ENCODE data around the gene AHCYL2. TPM values are rescaled to one million over a fixed set of nuclear protein-coding genes. Genes with fewer than 3 reads are reported as not detected.

Gene AHCYL2
- total RNA-seq, 1 donor from 2014 or later, result 19.9 TPM

- Mint-ChIP-seq H3K36me3 (ENCODE audit: low read depth, unreplicated experiment) (peaks cover 7% of the 10 kb centered on the region), H3K27me3 (ENCODE audit: unreplicated experiment) (peaks cover 2% of the 10 kb centered on the region), H3K4me3 (ENCODE audit: unreplicated experiment) (no peak overlapping the region), H3K9me3 (ENCODE audit: unreplicated experiment) (no peaks in the 10 kb centered on the region), H3K4me1 (ENCODE audit: unreplicated experiment) (no peaks in the 10 kb centered on the region), H3K27ac (ENCODE audit: unreplicated experiment) (no peak overlapping the region)
- TF ChIP-seq CTCF (IDR thresholded peaks at IDR 0.05; ENCODE audit: unreplicated experiment), result no peak
- no peak for DNase-seq (ENCODE audit: low spot score)
These were observed 197.0 kb downstream of the AHCYL2 start for GRCh38 chr7:129421717-129422250.

- H3K4me1 Mint-ChIP-seq (ENCODE audit: unreplicated experiment), result peaks cover 7% of the 10 kb centered on the region
- DNase-seq (ENCODE audit: low spot score), result no peak
- H3K27ac Mint-ChIP-seq (ENCODE audit: unreplicated experiment), result no peak overlapping the region
- H3K27me3 Mint-ChIP-seq (ENCODE audit: unreplicated experiment), result peaks cover 2% of the 10 kb centered on the region
- no peaks in the 10 kb centered on the region for H3K9me3 Mint-ChIP-seq (ENCODE audit: unreplicated experiment)
- H3K36me3 Mint-ChIP-seq (ENCODE audit: low read depth, unreplicated experiment), result peaks cover 9% of the 10 kb centered on the region
- no peak overlapping the region for H3K4me3 Mint-ChIP-seq (ENCODE audit: unreplicated experiment)
- no peak for TF ChIP-seq CTCF (IDR thresholded peaks at IDR 0.05; ENCODE audit: unreplicated experiment)
These were observed 197.9 kb downstream of the AHCYL2 start for GRCh38 chr7:129422727-129423126.

GRCh38 chr7:129423700-129424410 is 199.0 kb downstream of the AHCYL2 start:
- H3K4me3 Mint-ChIP-seq (ENCODE audit: unreplicated experiment), result no peak overlapping the region
- no peaks in the 10 kb centered on the region for H3K9me3 Mint-ChIP-seq (ENCODE audit: unreplicated experiment)
- DNase-seq (ENCODE audit: low spot score), result no peak
- peaks cover 14% of the 10 kb centered on the region for H3K36me3 Mint-ChIP-seq (ENCODE audit: low read depth, unreplicated experiment)
- no peak overlapping the region for H3K27ac Mint-ChIP-seq (ENCODE audit: unreplicated experiment)
- H3K27me3 Mint-ChIP-seq (ENCODE audit: unreplicated experiment), result peaks cover 2% of the 10 kb centered on the region
- TF ChIP-seq CTCF (IDR thresholded peaks at IDR 0.05; ENCODE audit: unreplicated experiment), result no peak
- peaks cover 10% of the 10 kb centered on the region for H3K4me1 Mint-ChIP-seq (ENCODE audit: unreplicated experiment)

GRCh38 chr7:129426482-129426881 is 201.7 kb downstream of the AHCYL2 start:
- Mint-ChIP-seq H3K36me3 (ENCODE audit: low read depth, unreplicated experiment) (peaks cover 14% of the 10 kb centered on the region), H3K4me3 (ENCODE audit: unreplicated experiment) (no peak overlapping the region), H3K27ac (ENCODE audit: unreplicated experiment) (no peak overlapping the region), H3K4me1 (ENCODE audit: unreplicated experiment) (peaks cover 10% of the 10 kb centered on the region), H3K9me3 (ENCODE audit: unreplicated experiment) (no peaks in the 10 kb centered on the region), H3K27me3 (ENCODE audit: unreplicated experiment) (no peaks in the 10 kb centered on the region)
- TF ChIP-seq CTCF (IDR thresholded peaks at IDR 0.05; ENCODE audit: unreplicated experiment), result no peak
- DNase-seq (ENCODE audit: low spot score), result no peak

- H3K27me3 Mint-ChIP-seq (ENCODE audit: unreplicated experiment), result peaks cover under 1% of the 10 kb centered on the region
- peaks cover 10% of the 10 kb centered on the region for H3K4me1 Mint-ChIP-seq (ENCODE audit: unreplicated experiment)
- TF ChIP-seq CTCF (IDR thresholded peaks at IDR 0.05; ENCODE audit: unreplicated experiment), result no peak
- no peak for DNase-seq (ENCODE audit: low spot score)
- H3K36me3 Mint-ChIP-seq (ENCODE audit: low read depth, unreplicated experiment), result peaks cover 14% of the 10 kb centered on the region
- H3K27ac Mint-ChIP-seq (ENCODE audit: unreplicated experiment), result no peak overlapping the region
- H3K9me3 Mint-ChIP-seq (ENCODE audit: unreplicated experiment), result no peaks in the 10 kb centered on the region
- H3K4me3 Mint-ChIP-seq (ENCODE audit: unreplicated experiment), result no peak overlapping the region
These were observed 202.8 kb downstream of the AHCYL2 start for GRCh38 chr7:129427526-129428045.

All from endothelial cell (in vitro differentiated cells).